Activated naive CD8-positive, alpha-beta T cell (primary cell): ENCODE results near the gene TAF6.
A peak's percentile ranks its signal among the peaks of the same experiment; 100 is the strongest.

Experiments
- H3K27ac Mint-ChIP-seq: one replicate; pipeline ENCODE4 v1.8.0; 2021; ENCODE audit warnings: mixed read lengths
- H3K27me3 Mint-ChIP-seq: one replicate; pipeline ENCODE4 v1.8.0; 2021; ENCODE audit warnings: mixed read lengths
- H3K36me3 Mint-ChIP-seq: one replicate; pipeline ENCODE4 v1.8.0; 2021; ENCODE audit warnings: mixed read lengths
- H3K4me1 Mint-ChIP-seq: one replicate; pipeline ENCODE4 v1.8.0; 2021; ENCODE audit warnings: low read depth, mixed read lengths
- H3K4me3 Mint-ChIP-seq: one replicate; pipeline ENCODE4 v1.8.0; 2021; ENCODE audit warnings: mild to moderate bottlenecking, mixed read lengths
- H3K9me3 Mint-ChIP-seq: one replicate; pipeline ENCODE4 v1.8.0; 2021; ENCODE audit warnings: low read depth, mixed read lengths

Gene TAF6

DNA sequence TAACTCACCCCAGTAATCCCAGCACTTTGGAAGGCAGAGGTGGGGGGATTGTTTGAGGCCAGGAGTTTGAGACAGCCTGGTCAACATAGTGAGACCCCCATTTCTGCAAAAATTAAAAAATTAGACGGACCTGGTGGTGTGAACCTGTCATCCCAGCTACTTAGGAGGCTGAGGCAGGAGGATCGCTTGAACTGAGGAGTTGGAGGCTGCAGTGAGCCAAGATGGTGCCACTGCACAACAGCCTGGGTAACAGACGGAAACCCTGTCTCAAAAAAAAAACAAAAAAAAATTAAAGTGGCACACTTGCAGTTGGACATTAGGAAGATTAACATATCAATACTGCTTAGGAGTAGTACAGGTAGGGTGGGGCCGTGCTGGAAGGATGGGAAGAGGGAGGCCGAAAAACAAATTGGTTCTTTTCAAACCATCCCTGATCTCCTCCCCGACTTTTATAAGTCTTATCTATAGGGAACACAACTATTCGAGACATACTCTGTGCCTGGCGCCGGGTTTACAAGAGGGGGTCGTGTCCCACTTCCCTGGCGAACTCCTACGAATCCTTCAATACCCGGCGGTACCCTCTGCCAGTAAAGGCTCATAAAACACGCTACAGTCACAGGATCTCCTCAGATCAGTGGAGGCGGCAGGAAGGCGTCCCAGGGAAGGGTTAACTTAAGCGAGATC lies 628 bp downstream of the TAF6 start:
- no peaks in the 10 kb centered on the region for H3K27me3 Mint-ChIP-seq
- H3K4me3 Mint-ChIP-seq: peak overlapping the region; percentile 96
- peak overlapping the region; percentile 99 for H3K27ac Mint-ChIP-seq
- no peaks in the 10 kb centered on the region for H3K36me3 Mint-ChIP-seq
- no peaks in the 10 kb centered on the region for H3K9me3 Mint-ChIP-seq
- H3K4me1 Mint-ChIP-seq: peaks cover 32% of the 10 kb centered on the region

DNA sequence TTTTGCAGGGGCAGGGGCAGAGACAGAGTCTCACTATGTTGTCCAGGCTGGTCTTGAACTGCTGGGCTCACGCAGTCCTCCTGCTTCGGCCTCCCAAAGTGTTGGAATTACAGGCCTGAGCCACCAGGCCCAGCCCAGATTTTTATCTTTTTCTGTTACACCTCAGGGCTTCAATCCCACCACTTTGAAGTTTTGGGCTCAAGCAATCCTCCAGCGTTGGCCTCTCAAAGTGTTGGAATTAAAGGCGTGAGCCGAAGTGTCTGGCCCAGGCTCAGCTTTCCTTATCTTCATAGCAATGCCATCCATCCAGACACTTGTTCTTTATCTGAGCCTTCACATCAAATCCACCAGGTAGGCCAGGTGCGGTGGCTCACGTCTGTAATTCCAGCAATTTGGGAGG lies 4.1 kb downstream of the TAF6 start:
- Mint-ChIP-seq H3K27me3 (no peaks in the 10 kb centered on the region), H3K9me3 (no peaks in the 10 kb centered on the region), H3K27ac (no peak overlapping the region), H3K36me3 (no peaks in the 10 kb centered on the region), H3K4me3 (no peak overlapping the region), H3K4me1 (peaks cover 19% of the 10 kb centered on the region)

DNA sequence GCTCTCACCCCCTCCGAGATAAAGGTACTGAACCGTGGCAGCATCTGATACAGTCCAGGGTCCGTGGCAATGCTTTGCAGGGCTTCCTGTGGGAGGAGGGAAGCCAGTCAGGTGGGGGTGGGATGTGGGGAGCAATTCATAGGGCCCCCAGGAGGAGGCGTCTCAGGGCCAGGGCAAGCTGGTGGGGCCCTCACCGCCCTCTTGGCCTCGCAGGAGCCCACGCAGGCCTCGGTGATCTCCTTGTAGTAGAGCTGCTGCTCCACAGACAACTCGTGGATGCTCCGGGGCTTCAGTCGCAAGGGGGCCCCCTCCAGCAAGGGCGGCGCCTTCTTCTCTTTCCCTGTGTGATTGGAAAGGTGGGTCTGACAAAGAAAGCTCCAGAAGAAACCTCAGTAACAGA lies 7.2 kb downstream of the TAF6 start:
- no peaks in the 10 kb centered on the region for H3K36me3 Mint-ChIP-seq
- no peaks in the 10 kb centered on the region for H3K9me3 Mint-ChIP-seq
- H3K27ac Mint-ChIP-seq: no peak overlapping the region
- no peaks in the 10 kb centered on the region for H3K27me3 Mint-ChIP-seq
- H3K4me1 Mint-ChIP-seq: peaks cover 5% of the 10 kb centered on the region
- H3K4me3 Mint-ChIP-seq: no peak overlapping the region

DNA sequence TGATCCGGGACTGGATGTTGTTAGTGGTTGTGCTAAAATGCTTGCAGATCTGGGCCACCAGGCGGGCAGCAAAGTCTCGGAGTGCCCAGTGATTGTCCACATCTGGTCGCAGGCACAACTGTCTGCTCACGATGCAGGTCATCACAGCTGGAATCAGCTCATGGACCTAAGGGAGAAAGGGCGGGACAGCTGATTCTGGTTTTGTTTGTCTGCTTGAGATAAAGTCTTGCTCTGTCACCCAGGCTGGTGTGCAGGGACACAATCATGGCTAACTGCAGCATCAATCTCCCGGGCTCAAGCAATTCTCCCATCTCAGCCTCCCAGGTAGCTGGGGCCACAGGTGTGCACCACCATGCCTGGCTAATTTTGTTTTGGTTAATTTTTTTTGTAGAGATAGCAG lies 8.0 kb downstream of the TAF6 start:
- Mint-ChIP-seq H3K4me3 (no peak overlapping the region), H3K36me3 (no peaks in the 10 kb centered on the region), H3K27me3 (no peaks in the 10 kb centered on the region), H3K4me1 (peaks cover 3% of the 10 kb centered on the region), H3K27ac (no peak overlapping the region), H3K9me3 (no peaks in the 10 kb centered on the region)

DNA sequence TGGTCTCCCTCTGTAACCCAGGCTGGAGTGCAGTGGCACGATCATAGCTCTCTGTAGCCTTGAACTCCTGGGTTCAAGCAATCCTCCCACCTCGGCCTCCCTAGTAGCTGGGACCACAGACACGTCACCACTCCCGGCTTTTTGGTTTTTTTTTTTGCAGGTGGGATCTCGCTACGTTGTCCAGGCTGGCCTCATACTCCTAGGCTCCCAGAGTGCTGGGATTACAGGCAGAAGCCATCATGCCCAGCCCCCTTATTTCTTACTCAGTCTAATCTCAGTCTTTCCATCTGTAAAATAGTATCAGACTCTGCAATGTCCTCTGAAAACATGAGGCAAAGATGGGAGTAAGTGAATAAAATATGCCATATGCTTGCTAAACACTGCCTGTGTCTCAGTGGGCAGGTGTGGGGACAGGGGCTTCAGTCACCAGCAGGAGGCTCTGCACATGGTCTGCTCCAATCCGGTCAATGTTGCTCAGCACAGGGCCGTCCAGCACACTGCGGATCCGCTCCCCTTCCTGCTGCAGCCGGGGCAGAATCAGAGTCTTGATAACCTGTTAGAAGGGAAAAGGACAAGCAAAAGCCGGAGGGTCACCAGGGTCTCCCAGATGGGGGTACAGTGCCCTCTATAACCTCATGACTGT lies 9.5 kb downstream of the TAF6 start:
- Mint-ChIP-seq H3K27me3 (no peaks in the 10 kb centered on the region), H3K4me1 (no peaks in the 10 kb centered on the region), H3K4me3 (no peak overlapping the region), H3K27ac (no peak overlapping the region), H3K36me3 (no peaks in the 10 kb centered on the region), H3K9me3 (no peaks in the 10 kb centered on the region)

DNA sequence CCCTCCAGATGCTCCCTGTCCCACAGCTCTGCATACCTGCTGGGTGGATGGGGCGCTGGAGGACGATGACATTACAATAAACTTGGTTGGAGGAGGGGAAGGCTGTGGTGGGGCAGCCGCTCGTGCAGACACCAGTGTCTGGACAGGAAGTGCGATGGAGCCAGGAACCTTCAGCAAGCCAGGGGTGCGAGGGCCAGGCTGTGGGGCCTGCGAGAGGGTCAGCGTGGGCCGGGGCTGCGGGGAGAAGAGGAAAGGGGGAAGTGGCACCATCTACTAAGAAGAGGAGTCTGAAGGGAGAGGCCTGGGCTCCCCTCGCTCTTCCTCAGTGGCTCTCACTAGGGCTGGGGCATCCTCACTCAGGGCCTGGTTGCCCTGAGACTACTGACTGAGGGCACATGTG lies 11.3 kb downstream of the TAF6 start:
- no peaks in the 10 kb centered on the region for H3K36me3 Mint-ChIP-seq
- H3K27ac Mint-ChIP-seq: no peak overlapping the region
- H3K9me3 Mint-ChIP-seq: no peaks in the 10 kb centered on the region
- no peaks in the 10 kb centered on the region for H3K27me3 Mint-ChIP-seq
- no peak overlapping the region for H3K4me3 Mint-ChIP-seq
- H3K4me1 Mint-ChIP-seq: peaks cover 2% of the 10 kb centered on the region

DNA sequence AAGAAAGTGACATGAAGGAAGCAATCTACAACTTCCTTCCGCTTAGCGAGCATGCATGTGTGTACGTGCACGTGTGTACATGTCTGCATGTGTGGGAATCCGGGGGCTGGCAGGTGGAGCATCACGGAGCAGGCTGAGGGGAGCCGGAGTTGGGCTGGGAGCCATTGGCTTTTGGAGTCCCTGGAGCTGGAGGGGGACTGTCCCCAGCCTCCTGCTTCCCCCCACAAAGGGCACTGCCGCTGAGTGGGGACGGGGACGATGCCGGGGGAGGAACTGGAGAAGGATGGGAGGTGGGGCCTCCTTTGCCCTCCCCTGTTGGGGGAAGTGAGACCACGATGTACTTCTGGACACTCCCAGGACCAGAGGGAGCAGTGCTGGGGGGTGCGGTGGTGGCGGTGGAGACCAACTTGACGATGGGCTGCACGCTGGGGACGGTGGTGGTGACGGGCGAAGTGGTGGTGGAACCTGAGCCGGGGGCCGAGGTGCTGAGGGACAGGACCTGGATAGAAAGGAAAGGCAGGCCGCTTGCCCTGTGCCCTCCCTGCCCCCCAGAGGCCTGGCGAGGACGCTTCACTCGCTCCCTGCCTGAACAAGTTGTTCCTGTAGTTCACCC lies 11.9 kb downstream of the TAF6 start:
- H3K27ac Mint-ChIP-seq: no peak overlapping the region
- peaks cover 7% of the 10 kb centered on the region for H3K4me1 Mint-ChIP-seq
- H3K9me3 Mint-ChIP-seq: no peaks in the 10 kb centered on the region
- no peaks in the 10 kb centered on the region for H3K27me3 Mint-ChIP-seq
- H3K36me3 Mint-ChIP-seq: no peaks in the 10 kb centered on the region
- no peak overlapping the region for H3K4me3 Mint-ChIP-seq

DNA sequence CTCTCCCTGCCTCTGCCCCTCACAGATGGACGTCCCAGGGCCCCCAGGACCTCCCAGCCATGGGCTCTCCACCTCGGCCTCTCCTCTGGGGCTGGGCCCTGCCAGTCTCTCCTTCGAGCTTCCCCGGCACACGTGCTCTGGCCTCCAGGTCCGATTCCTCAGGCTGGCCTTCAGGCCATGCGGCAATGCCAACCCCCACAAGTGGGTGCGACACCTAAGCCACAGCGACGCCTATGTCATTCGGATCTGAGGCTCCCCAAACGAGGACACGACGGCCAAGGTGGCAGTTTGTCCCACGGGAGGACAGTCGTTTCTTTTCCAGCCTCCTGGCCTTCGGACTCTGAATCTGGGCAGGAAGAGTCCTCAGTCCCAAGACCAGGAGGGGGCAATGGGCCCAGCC lies 12.5 kb downstream of the TAF6 start:
- no peak overlapping the region for H3K4me3 Mint-ChIP-seq
- H3K9me3 Mint-ChIP-seq: no peaks in the 10 kb centered on the region
- H3K36me3 Mint-ChIP-seq: no peaks in the 10 kb centered on the region
- peaks cover 7% of the 10 kb centered on the region for H3K4me1 Mint-ChIP-seq
- no peak overlapping the region for H3K27ac Mint-ChIP-seq
- H3K27me3 Mint-ChIP-seq: no peaks in the 10 kb centered on the region

DNA sequence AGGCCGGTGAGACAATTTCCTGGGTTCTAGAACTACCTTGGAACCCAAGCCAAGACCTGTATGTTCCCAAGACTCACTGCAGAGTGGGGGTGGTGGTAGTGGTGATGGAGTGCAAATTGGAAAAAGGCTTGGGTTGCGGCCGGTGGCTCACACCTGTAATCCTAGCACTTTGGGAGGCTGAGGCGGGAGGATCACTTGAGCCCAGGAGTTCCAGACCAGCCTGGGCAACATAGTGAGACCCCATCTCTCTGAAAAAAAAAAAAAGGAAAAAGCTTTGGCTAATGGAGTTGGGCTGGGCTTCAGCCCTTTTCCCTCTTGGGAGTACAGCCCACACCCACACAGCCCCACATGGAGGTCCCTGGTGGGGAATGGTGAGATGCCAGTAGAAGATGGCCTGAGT lies 13.6 kb downstream of the TAF6 start:
- no peaks in the 10 kb centered on the region for H3K27me3 Mint-ChIP-seq
- H3K9me3 Mint-ChIP-seq: no peaks in the 10 kb centered on the region
- no peak overlapping the region for H3K27ac Mint-ChIP-seq
- no peaks in the 10 kb centered on the region for H3K36me3 Mint-ChIP-seq
- H3K4me3 Mint-ChIP-seq: no peak overlapping the region
- H3K4me1 Mint-ChIP-seq: peaks cover 9% of the 10 kb centered on the region

DNA sequence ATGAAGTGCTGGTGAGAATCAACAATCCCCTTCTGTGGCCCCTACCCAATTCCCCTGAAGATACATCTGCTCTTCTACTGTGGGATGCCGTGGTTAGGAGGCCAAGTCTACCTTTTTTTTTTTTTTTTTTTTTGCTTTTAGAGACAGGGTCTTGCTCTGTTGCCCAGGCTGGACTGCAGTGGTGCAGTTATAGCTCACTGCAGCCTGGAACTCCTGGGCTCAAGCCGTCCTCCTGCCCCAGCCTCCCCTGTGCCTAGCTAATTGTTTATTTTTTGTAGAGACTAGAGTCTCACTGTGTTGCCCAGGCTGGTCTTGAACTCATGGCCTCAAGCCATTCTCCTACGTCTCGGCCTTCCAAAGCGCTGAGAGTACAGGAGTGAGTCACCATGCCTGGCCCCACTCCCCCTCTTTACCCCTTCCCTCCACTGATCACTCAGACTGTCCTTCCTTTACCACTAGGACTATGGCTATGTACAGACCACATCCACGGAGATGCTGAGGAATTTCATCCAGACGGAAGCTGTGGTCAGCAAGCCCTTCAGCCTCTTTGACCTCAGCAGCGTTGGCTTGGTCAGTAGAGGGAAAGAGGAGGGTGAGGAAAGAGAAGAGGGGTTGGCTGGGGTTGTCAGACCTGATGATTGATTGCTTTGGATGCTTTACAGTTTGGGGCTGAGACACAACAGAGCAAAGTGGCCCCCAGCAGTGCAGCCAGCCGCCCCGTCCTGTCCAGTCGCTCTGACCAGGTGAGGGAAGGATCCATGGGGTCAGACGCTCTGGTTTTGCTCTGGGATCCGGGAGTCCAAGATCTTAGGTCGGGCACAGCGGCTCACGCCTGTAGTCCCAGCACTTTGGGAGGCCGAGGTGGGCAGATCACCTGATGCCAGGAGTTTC lies 16.0 kb downstream of the TAF6 start:
- Mint-ChIP-seq H3K36me3 (peaks cover 11% of the 10 kb centered on the region), H3K4me3 (peak overlapping the region; percentile 93), H3K27ac (peak overlapping the region; percentile 41)

DNA sequence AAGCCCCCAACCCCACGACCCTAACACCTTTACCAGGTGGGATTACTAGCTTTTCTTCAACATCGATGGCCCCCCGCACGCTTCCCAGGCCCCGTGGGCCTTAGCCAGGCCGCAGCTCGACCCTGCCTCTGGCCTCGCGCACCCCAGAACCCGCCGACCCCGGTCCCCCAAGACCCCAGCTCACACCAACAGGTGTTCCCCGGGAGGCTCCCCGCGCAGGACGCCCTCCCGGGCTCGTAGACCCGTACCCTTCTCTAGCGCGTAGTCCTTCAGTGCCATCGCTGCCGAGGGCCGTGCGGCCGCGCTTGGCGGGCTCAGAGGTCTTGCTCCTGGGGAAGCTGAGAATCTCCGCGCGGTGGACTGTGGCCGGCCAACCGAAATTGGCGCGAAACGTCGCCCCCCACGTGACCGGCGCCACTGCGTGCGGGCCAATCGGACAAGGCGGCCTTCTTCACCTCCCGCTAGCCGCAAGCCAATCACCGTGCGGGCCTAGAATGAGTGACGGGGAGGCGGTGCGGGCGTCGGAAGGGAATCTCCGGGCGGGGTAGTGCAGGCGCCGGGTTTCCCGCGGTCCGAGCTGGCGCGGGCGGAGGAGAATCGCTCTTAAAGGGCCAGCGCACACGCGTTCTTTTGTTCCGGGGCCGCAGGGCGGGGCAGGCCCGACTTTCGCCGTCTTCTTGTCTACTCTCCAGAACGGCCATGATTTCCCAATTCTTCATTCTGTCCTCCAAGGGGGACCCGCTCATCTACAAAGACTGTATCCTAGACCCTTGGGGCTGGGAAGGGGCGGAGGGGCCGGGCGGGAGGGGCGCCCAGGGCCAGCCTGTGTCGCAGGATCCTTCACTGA lies 17.9 kb downstream of the TAF6 start, which contains the start of the genes AP4M1 and MCM7:
Gene AP4M1, plus strand, starts transcription at position 628 of the 847 bp plus-strand sequence. Its CDS starts 72 bp downstream, at position 700.
Gene MCM7, minus strand, starts transcription at position 382 of the 847 bp plus-strand sequence. Its CDS starts 103 bp downstream, at position 279.
- Mint-ChIP-seq H3K27ac (peak within 1 kb of the TSS; percentile 99), H3K27me3 (no peaks in the 10 kb centered on the region), H3K4me3 (peak within 1 kb of the TSS; percentile 93), H3K4me1 (peaks cover 35% of the 10 kb centered on the region), H3K9me3 (no peaks in the 10 kb centered on the region), H3K36me3 (peaks cover 15% of the 10 kb centered on the region)

More for the DNA sequence above, 16.0 kb downstream of the TAF6 start:
- Mint-ChIP-seq H3K4me1 (peaks cover 29% of the 10 kb centered on the region), H3K27me3 (no peaks in the 10 kb centered on the region), H3K9me3 (no peaks in the 10 kb centered on the region)

DNA sequence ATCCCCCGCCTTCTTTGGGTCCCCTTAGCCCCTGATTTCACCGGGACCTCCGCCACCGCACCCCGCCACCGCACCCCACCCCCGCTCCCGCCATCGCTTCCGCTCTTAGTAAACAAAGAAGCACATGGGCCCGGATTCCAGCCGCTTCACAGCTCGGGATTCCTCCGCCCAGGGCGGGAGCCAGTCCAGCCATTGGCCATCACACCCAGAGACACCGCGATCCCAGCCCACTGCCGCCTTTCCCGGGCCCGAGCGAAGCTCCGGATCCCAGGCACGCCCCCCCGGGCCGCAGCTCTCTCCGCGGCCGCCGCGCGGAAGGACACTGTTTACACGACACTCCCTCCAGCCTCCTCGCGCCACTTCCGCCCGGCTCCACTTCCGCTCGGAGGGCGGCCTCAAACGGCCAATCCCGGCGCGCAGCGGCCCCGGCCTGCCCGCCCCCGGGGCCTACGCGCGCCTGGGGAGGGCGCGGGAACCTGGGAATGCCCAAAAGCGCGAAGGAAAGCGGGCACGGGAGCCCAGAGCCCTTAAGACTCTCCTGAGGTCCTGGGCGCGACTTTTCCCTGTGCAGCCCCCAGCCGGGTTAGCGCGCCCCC lies 18.6 kb downstream of the TAF6 start:
- Mint-ChIP-seq H3K27ac (peak overlapping the region; percentile 99), H3K36me3 (peaks cover 15% of the 10 kb centered on the region), H3K4me1 (peaks cover 38% of the 10 kb centered on the region), H3K9me3 (no peaks in the 10 kb centered on the region), H3K27me3 (no peaks in the 10 kb centered on the region), H3K4me3 (peak overlapping the region; percentile 93)

DNA sequence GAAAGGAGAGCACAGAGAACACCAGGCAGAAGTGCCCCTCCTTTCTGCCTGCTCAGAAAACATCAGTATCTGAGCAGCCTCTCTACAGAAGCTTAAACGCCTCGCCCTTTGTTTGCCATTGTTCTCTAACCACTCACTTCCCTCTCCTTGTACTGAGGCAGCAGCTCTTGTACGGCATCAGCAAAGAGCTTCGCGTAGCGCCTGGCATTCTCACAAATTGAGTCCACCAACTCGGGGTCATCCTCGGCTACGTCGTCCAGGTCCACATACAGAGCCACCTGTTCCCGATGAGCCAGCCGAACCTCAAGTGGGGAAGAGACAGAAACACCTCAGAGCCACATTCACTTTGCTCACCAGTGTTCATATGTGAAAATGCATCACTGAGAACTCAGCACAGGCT lies 19.7 kb downstream of the TAF6 start:
- peak overlapping the region; percentile 93 for H3K4me3 Mint-ChIP-seq
- H3K9me3 Mint-ChIP-seq: no peaks in the 10 kb centered on the region
- H3K27me3 Mint-ChIP-seq: no peaks in the 10 kb centered on the region
- H3K4me1 Mint-ChIP-seq: peaks cover 39% of the 10 kb centered on the region
- peaks cover 15% of the 10 kb centered on the region for H3K36me3 Mint-ChIP-seq
- H3K27ac Mint-ChIP-seq: peak overlapping the region; percentile 99

DNA sequence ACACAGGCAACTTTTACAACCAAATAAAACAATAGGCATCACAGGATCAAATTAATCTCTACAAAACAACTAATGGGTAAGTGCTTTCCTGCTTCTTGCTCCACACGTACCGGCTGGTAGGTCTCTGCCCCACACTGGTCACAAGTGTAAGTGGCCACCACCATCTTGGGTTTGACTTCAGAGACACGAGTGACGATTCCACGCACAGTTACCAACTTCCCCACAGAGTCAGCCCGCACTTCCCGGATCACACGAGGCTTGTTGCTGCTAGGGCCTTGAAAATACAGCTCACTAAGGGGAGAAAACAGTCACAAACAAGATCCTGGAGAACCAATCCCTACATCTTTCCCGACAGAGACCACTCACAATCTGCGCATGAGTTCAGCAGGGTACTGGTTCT lies 20.2 kb downstream of the TAF6 start:
- peak overlapping the region; percentile 99 for H3K27ac Mint-ChIP-seq
- peak overlapping the region; percentile 93 for H3K4me3 Mint-ChIP-seq
- peaks cover 39% of the 10 kb centered on the region for H3K4me1 Mint-ChIP-seq
- H3K27me3 Mint-ChIP-seq: no peaks in the 10 kb centered on the region
- peaks cover 15% of the 10 kb centered on the region for H3K36me3 Mint-ChIP-seq
- H3K9me3 Mint-ChIP-seq: no peaks in the 10 kb centered on the region
